GM20431 (cell line): ENCODE data around the gene CCNF.
"Not testable (repeated sequence)": the region's sequence is repeated elsewhere in the genome, so short reads cannot be mapped to it uniquely, and the experiment has no call there.

Experiments used
- in situ Hi-C: fragments of 300-500 bp; cut with MseI, MboI; formaldehyde crosslinking; loops from one replicate; pipeline ENCODE4 v1.15.0; 2020; ENCODE audit warnings: low sequenced_read_pairs; ENCODE audit not compliant: unreplicated experiment

Gene CCNF, protein sequence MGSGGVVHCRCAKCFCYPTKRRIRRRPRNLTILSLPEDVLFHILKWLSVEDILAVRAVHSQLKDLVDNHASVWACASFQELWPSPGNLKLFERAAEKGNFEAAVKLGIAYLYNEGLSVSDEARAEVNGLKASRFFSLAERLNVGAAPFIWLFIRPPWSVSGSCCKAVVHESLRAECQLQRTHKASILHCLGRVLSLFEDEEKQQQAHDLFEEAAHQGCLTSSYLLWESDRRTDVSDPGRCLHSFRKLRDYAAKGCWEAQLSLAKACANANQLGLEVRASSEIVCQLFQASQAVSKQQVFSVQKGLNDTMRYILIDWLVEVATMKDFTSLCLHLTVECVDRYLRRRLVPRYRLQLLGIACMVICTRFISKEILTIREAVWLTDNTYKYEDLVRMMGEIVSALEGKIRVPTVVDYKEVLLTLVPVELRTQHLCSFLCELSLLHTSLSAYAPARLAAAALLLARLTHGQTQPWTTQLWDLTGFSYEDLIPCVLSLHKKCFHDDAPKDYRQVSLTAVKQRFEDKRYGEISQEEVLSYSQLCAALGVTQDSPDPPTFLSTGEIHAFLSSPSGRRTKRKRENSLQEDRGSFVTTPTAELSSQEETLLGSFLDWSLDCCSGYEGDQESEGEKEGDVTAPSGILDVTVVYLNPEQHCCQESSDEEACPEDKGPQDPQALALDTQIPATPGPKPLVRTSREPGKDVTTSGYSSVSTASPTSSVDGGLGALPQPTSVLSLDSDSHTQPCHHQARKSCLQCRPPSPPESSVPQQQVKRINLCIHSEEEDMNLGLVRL

DNA sequence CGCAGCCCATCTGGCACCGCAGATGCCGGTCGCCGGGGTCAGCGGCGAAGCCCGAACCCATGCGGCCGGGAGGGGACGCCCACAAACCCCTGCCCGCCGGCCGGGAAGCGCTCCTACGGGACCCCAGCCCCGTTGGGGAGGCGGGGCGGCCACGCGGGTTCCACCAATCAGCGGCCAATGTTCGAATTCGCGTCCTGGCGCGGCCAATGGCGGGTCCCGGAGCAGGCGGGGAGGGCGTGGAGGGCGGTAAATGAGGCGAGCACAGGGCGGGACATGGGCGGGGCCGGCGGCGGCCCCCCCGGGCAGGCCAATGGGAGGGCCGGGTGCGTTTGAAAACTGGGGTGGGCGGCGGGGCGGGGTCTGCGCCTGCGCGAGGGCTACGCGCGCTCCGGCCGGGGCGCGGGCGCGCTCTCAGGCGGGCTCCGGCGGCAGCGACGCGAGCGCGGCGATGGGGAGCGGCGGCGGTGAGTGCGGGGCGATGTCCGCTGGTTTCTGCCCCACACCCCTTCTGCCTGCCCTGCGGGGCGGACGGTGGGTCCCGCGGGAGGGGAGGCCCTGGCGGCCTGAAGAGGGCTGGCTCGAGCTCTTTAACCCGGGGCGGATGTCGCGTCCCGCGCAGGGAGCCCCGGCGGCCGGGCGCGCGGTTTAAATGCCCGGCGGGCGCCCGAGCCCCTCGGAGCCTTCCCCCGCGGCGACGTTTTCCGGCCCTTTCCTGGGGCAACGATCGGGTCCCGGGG lies at the start of gene CCNF:
CCNF (plus strand) TSS at position 414 of the 737 bp plus-strand sequence; CDS start at position 449, 35 bp downstream.
- in situ Hi-C loops, result no loop called here

DNA sequence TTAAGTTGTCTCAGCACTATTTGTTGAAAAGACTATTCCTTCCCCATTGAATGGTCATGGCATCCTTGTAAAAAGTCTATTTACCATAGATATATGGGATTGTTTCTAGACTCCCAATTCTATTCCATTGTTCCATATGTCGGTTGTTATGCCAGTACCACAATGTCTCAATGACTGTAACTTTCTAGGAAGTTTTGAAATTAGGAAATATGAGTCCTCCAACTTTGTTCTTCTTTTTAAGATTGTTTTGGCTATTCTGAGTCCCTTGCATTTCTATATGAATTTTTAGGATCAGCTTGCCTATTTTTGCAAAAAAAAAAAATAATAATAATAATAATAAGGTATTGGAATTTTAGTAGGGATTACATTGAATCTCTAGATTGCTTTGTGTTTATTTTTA lies 45.7 kb upstream of the CCNF start:
- in situ Hi-C loops, result no loop called here

DNA sequence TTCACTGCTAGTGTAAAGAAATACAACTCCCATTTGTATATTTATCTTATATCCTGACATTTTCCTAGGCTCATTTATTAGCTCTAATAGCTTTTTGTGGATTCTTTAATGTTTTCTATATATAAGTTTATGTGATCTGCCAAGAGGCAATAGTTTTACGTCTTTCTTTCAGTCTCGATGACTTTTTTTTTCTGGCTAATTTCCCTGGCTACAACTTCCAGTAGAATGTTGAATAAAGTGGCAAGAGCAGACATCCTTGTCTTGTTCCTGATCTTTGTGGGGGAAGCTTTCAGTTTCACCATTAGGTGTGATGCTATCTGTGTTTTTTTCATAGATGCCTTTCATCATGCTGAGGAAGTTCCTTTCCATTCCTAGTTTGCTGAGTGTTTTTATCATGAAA lies 44.8 kb upstream of the CCNF start:
- in situ Hi-C loops, result no loop called here

DNA sequence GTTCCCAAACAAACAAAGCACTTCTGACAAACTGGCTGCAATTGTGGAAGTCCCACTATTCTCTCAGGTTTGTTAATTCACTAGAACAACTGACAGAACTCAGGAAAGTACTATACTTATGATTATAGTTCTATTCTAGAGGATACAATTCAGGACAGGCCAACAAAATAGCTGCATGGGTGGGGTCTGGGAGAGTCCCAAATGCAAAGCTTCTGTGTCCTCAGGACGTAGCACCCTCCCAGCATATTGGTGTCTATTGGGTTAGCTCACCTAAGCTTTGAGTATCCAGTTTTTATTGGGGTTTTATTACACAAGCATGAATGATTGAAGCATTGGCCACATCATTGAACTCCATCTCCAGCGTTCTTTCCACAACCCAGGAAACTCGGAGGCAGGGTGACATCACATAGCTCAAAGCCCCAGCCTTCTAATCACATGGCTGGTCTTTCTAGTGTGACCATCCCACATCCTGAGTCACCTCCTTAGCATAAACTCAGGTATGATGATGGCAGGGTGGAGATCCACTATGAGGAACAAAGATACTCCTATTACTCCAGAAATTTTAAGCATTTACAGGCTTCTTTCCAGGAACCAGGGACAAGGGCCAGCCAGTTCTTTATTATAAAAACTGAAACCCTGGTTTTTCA lies 43.9 kb upstream of the CCNF start:
- in situ Hi-C loops, result no loop called here

DNA sequence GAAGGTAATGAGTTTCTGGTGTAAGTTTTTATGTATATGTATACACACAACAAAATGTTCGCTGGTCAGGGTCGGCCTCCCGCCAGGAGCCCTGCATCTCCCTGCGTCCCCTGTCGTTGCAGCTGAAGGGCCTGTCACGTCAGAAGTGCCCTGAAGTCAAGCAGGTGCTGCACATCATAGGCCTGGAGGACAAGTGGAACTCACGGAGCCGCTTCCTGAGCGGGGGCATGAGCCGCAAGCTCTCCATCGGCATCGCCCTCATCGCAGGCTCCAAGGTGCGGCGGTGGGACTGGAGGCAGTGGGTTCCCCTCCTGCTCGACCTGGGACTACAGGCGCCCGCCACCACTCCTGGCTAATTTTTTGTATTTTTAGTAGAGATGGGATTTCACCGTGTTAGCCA lies 43.3 kb upstream of the CCNF start:
- in situ Hi-C loops, result not testable (repeated sequence)

DNA sequence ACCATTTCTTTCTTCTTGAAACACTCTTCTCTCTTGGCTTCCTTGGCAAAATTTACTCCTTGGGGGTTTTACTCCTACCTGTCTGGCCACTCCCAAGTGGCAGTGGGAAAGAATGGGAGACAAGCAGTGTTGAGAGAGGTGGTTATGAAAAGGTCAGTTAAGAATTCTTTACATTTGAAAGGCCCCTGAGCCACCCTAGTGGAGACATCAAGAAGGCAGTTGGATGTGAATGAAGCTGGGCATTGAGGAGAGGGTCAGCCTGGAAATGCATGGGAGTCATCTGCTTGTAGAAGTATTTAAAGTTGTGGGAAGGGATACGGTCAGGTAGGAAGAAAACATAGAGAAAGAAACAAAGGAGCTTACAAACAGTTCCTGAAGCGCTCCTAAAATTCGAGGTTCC lies 42.3 kb upstream of the CCNF start:
- in situ Hi-C loops, result no loop called here

DNA sequence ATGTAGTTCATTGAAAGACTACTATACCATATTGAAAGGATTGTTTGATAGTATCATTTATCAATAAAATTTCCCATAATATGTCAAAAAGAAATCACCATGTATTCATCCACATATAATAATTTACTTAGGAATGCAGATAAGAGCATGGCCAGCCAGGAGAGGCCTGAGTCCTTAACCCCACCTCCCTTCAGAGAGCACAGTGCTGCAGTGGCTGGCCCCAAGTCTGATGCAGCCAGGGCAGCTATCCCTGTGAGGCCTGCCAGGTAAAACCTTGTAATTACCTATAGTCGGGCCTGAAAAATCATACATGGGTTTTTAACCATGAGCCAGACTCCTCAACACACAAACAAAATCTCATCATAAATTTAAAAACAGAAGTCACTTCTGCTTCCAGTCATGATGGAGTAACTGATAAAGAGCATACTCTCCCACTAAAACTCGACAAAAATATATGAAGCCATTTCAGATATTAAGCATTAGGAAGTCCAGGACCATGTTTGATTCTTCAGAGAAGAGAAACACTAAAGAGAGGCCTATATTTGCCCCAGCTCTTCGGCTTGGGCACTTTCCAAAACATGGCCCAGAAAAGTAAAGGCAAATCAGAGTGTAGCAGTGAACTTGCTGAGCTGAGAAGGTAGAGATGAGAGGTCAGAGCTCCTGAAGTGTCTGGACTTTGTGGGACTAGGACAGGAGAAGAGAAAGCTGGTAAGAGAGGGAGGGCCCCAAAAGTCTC lies 40.9 kb upstream of the CCNF start:
- in situ Hi-C loops, result no loop called here

DNA sequence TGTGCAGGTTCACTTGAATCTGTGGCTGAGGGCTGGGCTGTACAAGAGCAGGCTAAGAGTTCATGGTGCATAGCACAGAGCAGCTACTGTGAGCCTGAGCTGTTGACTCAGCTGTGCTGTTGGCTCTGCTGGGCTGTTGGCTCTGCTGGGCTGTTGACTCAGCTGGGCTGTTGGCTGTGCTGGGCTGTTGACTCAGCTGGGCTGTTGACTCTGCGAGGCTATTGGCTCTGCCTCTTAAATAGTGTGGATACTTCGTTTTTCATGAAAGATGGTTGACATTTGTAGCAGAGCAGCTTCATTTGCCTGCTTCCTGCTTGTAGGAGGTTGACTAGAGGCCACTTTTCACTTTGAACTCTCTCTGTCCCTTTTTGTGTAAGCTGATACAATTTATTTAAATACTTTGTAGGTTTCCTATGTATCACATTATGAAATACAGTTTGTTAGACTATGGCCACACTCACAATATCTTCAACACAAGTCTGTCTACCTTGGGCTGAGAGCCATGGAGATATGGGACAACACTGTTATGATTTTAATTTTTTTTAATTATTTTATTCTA lies 40.3 kb upstream of the CCNF start:
- in situ Hi-C loops, result no loop called here

DNA sequence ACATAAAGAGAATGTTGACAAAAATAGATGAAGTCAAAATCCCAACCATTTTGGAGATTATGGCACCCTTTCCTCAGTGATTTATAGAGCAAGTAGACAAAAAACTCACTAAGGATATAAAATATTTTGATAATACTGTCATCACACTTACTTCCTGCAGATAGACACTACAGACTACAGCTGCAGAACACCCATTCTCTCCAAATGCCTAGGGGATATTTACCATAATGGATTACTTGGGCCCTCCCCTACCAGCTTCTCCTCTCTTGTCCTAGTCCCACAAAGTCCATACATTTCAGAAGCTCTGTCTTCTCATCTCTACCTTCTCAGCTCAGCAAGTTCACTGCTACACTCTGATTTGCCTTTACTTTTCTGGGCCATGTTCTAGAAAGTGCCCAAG lies 37.2 kb upstream of the CCNF start:
- in situ Hi-C loops, result no loop called here

DNA sequence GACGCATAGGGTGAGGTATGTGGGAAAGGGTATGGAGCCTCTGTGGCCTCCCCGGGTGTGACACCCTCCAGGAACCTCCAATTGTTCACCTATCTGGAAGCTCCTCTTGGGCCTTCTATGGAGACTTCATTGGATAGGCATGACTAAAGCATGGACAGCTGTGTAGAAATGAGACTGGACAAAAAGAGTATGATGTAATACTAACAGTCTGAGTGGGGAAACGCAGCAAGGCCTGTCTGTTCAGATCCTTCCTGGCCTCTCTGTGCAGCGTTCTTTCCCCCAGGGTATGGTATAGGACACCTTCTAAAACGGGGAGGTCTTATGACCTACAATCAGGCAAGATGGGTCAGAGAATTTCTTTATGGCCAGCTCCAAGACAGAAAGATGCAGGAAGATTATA lies 30.7 kb upstream of the CCNF start:
- in situ Hi-C loops, result no loop called here

DNA sequence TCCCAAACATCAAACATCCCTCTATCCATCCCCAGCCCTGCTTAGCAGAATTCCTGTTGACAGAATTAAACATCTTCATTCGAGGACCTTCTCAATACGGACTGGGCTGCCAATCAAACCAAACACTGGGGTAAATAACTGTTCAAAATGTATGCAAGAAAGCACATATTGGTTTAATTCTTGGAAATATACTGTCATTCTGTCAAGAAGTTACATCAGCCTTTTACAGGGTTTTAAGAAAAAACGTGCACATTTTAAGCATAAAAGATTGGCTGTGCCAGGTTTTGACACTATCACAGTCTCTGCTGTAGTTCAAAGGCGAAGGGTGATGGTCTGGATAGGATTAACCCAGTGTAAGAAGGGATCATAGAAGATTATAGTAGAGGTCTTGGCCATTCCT lies 25.1 kb upstream of the CCNF start:
- in situ Hi-C loops, result no loop called here

DNA sequence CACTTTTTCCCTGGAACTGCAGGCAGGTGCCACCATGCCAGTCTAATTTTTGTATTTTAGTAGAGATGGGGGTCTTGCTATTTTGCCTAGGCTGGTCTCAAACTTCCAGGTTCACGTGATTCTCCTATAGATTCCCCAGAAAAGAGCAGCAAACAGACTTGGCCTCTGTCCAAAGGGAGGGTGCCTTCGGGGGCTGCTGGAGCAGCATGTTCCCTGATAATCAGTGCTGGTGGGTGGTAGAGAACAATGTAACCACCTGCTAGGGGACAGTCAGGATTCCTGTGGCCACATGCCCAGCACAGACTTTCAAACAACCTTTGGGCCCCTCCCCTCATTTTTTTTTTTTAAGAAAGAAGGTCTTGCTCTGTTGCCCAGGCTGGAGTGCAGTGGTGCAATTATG lies 14.2 kb upstream of the CCNF start:
- in situ Hi-C loops, result no loop called here

DNA sequence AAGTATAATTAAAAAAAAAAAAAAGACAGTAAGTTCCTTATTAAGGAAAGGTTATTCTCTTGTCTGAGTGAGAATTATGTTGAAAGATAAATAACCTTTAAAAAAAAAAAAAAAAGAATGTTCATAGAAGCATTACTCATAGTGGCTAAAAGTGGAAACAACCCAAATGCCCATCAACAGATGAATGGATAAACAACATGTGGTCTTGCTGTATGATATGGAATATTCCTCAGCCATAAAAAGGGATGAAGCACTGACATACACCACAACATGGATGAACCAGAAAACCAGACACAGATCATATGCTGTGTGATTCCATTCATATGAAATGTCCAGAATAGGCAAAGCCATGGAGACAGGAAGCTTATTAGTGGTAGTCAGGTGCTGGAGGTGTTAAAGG lies 9.2 kb upstream of the CCNF start:
- in situ Hi-C loops, result no loop called here

DNA sequence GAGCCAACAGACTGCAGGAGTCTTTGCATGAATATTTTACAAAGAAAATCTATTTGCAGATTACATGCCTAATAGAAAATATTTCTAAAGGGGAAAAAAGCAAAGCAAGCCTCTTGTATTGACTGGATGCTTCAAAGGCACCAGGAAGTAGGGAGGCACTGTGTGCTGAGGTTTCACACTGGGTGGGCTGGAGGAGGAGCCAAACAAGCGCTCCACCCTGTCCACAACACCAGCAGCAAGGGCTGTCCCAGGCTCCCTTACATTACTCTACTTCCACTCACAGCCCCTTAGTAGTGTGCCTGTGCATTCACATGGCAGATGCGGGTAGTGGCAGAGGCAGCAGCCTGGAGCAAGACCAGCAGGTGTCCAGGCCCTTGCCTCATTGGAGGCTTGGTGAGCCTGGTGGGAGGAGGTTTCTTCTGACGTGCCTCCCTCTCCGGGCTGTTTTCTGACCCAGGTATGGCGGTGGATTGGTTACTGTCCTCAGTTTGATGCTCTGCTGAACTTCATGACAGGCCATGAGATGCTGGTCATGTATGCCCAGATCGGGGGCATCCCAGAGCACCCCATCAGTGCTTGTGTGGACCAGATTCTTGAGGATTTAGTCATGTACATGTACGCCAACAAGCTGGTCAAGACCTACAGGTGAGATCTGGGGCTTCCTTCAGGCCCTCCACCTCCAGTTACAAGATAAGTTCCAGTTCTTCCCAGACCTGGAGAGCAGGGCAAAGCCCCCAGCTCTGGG lies 7.0 kb upstream of the CCNF start:
- in situ Hi-C loops, result no loop called here

DNA sequence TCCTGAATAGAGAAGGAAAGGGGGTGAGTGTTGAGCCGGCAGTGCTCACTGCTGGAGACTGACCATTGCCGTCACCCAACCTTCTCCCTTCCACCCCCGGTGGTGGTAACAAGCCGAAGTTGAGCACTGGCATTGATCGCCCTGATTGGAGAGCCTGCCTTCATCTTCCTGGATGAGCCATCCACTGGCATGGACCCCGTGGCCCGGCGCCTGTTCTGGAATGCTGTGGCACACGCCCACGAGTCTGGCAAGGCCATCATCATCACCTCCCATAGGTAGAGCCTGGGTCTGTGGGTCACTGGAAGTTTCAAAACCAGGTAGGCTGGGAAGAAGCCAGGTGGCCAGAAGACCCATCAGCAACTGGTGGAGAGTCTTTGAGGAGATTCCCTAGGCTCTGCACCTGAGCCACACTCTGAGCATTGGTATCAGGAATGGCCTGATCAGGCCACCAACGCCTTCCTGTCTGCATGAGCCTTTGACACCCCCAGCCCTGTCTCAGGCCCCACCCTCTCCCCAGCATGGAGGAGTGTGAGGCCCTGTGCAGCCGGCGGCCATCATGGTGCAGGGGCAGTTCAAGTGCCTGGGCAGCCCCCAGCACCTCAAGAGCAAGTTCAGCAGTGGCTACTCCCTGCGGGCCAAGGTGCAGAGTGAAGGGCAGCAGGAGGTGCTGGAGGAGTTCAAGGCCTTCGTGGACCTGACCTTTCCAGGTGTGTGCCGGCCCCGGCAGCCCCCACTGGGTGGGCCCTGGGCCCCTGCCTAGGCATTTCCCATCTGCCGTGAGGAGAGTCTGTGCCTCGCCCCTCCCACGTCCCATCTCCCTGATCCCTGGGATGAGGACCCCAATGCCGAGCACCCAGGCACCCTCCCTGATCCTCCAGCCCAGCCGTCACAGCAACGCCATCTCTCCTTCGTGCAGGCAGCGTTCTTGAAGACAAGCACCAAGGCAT lies 4.9 kb upstream of the CCNF start:
- in situ Hi-C loops, result no loop called here

DNA sequence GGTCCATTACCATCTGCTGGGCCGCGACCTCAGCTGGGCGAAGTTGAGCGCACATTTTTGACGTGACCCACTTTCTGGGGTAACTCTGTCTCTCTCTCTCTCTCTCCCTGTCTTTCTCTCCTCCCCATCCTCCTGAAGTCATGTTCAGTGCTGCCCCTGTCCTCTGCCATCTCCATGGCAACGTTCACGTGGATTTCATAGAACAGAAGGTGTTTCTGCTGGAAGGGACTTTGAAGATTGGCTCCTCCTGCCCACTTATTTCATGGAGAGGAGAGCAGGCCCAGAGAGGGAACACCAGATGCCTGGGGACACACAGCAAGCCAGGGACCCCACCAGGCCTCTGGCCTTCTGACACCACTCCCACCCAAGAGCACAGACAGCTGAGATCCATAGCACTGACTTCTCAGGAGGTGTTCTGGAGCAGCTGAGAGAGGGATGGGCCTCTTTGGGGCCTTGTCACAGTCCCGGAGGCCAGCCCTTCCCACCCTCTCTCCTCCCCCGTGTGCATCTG lies 4.2 kb upstream of the CCNF start:
- in situ Hi-C loops, result no loop called here

DNA sequence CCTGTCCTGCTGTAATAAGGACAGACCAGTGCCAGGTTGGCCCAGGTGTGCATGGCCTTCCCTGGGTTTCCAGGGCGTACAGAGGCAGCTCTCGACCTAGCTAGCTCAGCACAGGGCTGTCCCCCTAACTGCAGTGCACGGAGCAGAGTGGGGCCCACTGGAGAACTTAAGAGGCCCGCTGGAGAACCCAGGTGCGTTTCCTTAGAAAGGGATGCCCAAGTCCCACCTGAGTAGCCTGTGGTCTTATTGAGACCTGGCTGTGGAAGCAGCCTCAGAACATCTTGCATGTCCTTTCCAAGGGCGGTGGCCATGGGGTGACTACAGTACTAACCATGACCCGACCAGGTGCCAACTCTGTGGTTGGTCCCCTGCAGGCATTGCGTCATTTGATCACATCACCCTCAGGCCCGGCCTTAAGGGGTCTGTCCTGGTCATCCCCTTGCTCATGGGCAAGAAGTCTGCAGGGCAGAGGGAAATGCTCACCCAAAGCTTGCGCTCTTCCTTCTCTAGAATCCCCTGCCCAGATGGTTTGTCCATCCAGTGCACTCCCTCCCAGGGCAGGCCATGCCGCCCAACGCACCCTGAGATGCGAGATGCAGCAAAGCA lies 3.3 kb upstream of the CCNF start:
- in situ Hi-C loops, result no loop called here
